ENCODE data around the gene CRPPA.
"Not testable (repeated sequence)": the region's sequence is repeated elsewhere in the genome, so short reads cannot be mapped to it uniquely, and the experiment has no call there.

The CRPPA gene

DNA sequence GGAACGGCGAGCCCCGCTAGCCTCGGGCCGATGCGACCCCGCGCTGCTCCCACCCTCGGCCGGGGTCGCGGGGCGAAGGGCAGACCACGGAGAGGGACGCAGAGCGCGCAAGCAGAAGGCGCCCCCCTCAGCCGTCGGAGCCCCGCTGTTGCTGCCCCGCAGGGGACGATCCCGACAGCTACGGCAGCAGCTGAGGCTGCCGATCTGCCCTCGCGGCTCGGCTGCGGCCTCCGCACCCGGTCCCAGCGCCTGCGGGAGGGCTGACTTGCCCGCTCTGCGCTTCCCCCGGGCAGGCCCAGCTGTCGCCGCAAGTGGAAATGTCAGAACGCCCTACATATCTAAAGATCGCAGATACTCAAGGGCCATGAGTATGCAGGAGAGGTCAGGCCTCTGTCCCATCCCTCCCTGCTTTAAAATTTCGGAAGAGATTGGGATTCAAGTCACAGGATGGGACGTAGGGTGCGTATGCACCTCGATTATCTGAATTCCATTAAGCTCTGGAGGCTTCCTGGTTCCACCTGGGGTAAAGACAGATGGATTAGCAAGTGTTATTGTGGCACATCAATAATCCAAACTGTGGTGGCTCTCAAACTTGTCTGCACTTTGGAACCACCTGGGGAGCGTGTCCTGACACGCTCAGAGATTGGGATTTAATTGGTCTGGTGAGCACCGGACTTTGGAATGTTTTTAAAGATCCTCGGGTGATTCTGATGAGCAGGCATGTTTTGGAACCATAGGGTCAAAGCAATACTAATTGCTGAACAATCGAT is at the start of gene CRPPA:
TSS of gene CRPPA (minus strand) at position 206 of the 770 bp plus-strand sequence. CDS start 216 bp downstream, outside the sequence.
- in situ Hi-C loops (cut with HindIII; ENCODE audit: low sequenced_read_pairs) = no loop called here

DNA sequence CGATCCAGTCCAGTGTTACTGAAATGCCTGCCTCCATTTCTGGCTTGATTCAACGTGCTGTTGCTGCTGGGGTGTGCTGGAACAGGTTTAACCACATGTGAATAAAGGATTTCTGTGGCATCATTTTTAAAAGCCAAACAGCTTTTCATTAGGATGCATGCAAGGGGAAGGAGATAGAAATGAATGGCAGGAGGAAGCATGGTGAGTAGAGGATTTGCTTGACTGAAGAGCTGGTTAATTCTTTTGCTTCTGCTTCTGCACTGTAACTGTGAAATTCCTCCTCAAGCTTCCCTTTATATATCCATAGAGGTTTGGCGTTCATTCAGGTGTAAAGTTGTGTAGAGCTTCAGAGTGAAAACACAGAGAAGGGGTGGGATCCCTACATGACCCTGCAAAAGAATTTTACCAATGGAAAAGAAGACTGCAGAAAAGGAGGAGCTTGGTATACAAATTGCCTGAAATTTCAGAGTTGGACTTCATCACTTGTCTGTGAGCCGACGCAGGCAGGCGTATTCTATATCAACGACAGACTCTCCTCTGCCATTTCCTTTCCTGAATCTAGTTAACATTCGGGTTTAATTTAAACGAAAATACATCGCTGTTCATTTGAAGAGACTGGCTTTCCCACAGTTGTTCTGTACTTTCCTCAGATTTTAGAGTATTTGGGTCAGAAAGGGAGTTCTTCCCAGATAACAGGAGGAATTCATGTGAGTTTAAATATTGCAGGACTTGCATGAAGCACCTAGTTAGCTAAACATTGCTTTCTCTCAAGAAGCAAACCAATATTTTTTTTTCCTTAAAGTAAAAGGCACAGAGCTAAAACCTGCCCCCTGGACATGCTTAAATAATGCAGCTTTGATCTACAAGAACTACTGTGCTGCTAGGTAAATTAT is 44.4 kb upstream of the CRPPA start, which contains the start of gene SOSTDC1:
TSS of gene SOSTDC1 (minus strand) at position 270 of the 893 bp plus-strand sequence. CDS start at position 200, 70 bp downstream.
- in situ Hi-C loops (cut with HindIII; ENCODE audit: low sequenced_read_pairs) = no loop called here

- in situ Hi-C loops (cut with HindIII; ENCODE audit: low sequenced_read_pairs) = no loop called here
Observed at GRCh38 chr7:16463949-16464715, 42.8 kb upstream of the CRPPA start.

GRCh38 chr7:16463520-16463919 is 42.2 kb upstream of the CRPPA start:
- in situ Hi-C loops (cut with HindIII; ENCODE audit: low sequenced_read_pairs) = no loop called here

DNA sequence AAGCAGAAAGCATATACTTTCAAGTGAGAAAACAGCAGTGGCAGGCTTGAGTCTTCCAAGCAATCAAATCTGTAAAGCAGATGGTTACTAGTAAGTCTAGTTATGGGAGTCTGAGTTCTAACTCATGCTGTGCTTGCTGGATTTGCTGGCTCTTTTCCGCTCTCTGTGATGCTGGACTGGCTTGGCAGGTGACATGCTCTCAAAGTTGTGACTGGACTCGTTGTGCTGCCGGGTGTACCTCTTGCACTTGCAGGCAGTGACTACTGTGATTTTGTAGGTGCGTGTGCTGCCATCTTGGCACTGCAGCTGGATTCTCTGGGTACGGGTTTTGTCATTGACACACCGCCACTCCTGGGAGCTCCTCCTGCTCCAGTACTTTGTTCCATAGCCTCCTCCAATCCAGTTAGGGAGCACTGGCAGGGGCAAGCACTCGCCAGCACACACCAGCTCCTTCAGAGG is 41.1 kb upstream of the CRPPA start:
- in situ Hi-C loops (cut with HindIII; ENCODE audit: low sequenced_read_pairs) = no loop called here

DNA sequence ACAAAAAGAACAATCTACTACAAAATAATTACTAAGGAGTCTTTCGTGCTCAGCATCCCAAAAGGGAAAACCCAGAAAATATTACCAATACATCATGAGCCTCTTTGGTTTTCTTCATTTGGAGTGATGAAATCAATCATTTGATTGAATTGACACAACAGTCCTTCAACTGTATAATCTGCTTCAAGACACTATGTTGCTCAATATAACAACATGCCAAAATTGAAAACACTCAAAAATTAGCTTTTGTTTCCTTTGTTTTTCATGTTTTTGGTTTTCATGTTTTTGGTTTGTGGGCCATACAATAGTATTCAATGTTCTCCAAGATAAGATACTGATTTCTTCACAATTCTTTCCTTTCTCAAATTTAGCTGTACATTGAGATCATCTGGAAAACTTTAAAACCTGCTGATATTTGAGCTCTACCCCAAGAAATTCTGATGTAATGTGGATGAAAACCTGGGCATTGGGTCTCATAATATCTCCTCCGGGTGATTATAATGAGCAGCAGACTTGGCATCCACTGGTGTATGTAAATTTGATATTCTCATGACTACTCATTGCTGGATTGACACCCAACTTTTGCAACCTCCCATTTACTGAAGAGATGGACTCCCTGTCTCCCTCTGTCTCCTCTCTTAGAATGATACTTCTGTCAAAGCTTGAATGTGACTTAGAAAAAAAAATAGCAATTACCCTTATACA is 39.6 kb upstream of the CRPPA start:
- in situ Hi-C loops (cut with HindIII; ENCODE audit: low sequenced_read_pairs) = no loop called here

DNA sequence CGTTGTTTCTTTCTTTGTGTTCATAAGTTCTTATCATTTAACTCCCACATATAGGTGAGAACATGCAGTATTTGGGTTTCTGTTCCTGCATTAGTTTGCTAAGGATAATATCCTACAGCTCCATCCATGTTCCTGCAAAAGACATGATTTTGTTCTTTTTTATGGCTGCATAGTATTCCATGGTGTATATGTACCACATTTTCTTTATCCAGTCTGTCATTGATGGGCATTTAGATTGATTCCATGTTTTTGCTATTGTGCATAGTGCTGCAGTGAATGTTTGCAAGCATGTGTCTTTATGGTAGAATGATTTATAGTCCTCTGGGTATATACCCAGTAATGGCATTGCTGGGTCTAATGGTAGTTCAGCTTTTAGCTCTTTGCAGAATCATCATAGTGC is 35.0 kb upstream of the CRPPA start:
- in situ Hi-C loops (cut with HindIII; ENCODE audit: low sequenced_read_pairs) = not testable (repeated sequence)

DNA sequence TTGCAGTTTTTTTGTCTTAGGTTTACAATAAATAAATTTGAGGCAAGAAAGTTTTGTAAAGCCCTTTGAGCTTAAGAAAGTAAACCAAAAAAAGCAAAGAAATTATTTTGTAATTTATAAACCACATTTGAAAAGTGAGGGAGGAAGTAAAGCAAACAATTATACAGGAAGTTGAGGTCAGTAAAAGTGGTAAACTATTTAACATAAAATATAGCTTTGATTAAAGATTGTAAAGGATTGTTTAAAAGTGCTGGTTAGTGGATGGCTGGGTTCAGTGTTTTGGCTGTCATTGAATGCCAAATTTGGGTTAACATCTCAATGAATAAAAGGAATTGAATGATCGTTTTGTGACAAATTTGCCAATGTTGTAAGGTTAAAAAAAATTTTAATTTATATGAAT is 34.3 kb upstream of the CRPPA start:
- in situ Hi-C loops (cut with HindIII; ENCODE audit: low sequenced_read_pairs) = no loop called here

DNA sequence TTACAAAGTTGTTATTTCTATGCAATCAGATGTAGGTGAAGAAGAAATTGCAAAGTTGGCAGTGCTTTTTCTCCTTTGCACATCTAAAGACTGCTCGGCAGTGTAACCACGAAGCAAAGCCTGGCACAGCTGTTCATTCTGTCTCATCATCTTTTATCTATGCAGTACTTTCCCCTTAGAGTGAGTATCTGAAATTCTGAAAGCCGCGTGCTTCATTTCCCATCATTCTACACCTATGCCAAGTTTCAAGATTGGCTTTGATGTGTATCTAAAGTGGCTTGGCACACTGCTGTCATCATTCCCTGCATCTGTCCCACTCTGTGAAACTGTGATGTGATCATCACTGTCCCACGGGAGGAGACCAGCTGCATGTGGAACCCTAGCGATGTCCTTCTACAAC is 29.0 kb upstream of the CRPPA start:
- in situ Hi-C loops (cut with HindIII; ENCODE audit: low sequenced_read_pairs) = no loop called here

- in situ Hi-C loops (cut with HindIII; ENCODE audit: low sequenced_read_pairs) = no loop called here
Observed at GRCh38 chr7:16447876-16448275, 26.5 kb upstream of the CRPPA start.

DNA sequence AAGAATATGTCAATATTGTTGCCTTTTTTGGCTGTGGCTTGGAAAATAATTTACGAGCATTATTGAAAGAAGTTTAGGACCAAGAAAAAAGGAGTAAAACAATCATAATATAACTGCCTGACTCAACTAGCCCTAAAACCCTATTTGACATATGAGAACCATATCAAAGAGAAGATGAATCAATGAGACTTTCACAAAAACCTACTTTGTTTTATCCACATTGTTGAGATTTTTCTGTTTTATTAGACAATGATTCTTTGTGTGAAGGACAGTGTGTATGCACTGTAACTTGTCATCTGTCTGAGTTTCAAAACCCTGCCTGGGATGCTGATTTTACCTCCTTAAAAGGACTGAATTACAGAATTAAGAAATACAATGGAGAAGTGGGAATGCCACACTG is 25.2 kb upstream of the CRPPA start:
- in situ Hi-C loops (cut with HindIII; ENCODE audit: low sequenced_read_pairs) = no loop called here

DNA sequence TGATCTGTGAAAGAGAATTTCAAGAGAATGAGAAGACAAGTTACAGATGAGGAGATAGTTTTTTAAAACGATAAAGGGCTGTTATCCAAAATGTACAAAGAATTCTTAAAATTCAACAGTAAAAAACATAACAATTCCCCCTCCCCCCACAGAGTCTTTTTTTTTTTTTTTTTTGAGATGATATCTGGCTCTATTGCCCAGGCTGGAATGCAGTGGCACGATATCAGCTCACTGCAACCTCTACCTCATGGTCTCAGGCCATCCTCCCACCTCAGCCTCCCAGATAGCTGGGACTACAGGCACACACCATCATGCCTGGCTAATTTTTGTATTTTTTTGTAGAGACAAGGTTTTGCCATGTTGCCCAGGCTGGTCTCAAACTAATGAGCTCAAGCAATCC is 22.5 kb upstream of the CRPPA start:
- in situ Hi-C loops (cut with HindIII; ENCODE audit: low sequenced_read_pairs) = not testable (repeated sequence)

GRCh38 chr7:16438988-16439387 is 17.6 kb upstream of the CRPPA start:
- in situ Hi-C loops (cut with HindIII; ENCODE audit: low sequenced_read_pairs) = no loop called here

- in situ Hi-C loops (cut with HindIII; ENCODE audit: low sequenced_read_pairs) = no loop called here
Observed at GRCh38 chr7:16436306-16436705, 15.0 kb upstream of the CRPPA start.

GRCh38 chr7:16433568-16434122 is 12.3 kb upstream of the CRPPA start:
- in situ Hi-C loops (cut with HindIII; ENCODE audit: low sequenced_read_pairs) = no loop called here

DNA sequence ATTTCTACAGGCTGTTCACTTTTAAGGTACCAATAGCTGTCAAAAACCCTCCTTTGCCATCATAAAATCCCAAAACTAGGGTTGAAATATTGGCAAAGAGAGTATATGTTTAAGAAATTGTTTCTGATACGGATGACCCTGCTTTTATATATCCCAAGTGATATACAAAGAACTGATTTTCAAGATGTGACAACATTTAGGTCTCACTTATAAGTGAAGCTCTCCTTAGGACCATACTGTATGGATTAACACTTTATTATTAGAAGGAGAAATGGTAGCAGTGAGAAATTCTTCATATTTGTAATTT is 11.0 kb upstream of the CRPPA start:
- in situ Hi-C loops (cut with HindIII; ENCODE audit: low sequenced_read_pairs) = no loop called here

- in situ Hi-C loops (cut with HindIII; ENCODE audit: low sequenced_read_pairs) = no loop called here
Observed at GRCh38 chr7:16431646-16432424, 10.5 kb upstream of the CRPPA start.

DNA sequence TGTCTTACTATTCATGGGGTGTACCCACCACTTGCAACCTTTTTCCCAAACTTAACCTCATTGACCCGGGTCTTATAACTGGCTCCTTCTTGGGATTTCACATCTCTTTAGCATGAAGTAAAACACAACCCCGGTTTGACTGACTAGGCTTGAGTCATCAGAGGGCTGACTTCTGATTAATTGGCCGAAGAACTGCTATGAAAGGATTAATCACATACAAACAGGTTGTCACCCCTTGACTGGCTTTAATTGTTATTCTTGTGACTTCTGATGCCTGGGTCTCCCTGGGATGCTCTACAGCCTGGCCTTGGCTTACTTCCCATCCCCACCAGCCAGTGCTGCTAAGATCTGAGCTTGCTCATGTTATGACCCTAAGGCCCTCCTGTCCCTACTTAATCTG is 8.8 kb upstream of the CRPPA start:
- in situ Hi-C loops (cut with HindIII; ENCODE audit: low sequenced_read_pairs) = no loop called here

- in situ Hi-C loops (cut with HindIII; ENCODE audit: low sequenced_read_pairs) = no loop called here
Observed at GRCh38 chr7:16428672-16429071, 7.3 kb upstream of the CRPPA start.

GRCh38 chr7:16428182-16428581 is 6.8 kb upstream of the CRPPA start:
- in situ Hi-C loops (cut with HindIII; ENCODE audit: low sequenced_read_pairs) = no loop called here

Measured in endothelial cell of hepatic sinusoid (primary cell).